GM19240 (cell line): Measurements from ENCODE around the gene REG4.

Source experiments
- DNase-seq: peaks from one replicate; pipeline ENCODE4 v3.0.0; 2011; ENCODE audit warnings: low spot score; ENCODE audit not compliant: insufficient read length

REG4 gene

DNA sequence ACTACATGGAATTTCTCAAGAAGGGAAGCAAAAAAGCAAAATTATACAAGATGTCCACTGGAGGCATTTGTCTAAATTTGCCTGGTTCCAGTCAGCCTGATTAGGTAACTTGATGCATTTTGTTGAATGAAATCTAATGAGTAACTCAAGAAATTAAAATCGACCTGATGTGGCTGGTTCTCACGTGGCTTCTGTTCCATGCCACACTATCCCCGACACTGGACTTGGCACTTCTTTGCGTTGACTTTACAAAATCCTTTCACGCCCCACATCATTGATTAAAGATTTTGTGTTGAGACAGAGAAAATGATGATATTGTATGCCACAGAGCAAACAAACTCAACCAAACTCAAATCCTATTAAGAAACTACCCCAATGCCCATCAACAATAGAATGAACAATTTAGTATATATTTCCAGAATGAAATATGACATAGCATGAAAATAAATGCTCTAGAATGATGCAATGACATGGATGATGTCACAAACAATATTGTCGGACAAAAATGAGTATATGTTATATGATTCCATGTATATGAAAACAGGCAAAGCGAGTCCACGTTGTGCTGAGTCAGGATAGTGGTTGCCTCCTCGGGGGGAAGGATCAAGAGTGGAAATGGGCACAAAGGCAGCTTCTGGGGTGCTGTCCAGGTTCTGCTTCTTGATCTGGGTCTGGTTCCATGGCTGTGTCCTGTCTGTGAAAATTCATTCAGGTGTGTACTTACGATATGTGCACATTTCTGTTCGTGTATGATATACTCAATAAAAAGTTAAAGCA, 29.6 kb downstream of the REG4 start:
- no peak for DNase-seq

DNA sequence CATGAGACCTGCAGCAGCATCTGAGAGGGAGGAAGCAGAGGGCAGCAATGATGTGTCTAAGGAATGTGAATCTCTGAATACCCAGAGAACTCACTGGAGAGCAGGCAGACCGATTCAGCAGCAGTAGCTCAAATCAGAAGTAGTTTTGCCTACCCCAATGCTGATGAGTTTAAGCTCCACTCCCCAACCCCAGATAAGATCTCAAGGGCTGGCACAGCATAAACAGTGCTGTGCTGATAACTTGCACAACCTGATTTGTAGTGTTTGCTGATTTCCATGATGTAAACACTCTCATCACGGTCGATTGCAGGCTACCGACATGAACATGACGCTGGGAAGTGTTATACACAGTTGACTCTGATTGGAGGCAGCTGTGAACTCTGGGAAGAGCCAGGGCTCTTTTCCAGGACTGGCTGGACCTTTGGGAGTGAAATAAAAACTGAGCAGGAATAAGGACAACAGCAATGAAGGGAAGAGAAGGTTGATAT, 31.3 kb downstream of the REG4 start:
- no peak for DNase-seq

DNA sequence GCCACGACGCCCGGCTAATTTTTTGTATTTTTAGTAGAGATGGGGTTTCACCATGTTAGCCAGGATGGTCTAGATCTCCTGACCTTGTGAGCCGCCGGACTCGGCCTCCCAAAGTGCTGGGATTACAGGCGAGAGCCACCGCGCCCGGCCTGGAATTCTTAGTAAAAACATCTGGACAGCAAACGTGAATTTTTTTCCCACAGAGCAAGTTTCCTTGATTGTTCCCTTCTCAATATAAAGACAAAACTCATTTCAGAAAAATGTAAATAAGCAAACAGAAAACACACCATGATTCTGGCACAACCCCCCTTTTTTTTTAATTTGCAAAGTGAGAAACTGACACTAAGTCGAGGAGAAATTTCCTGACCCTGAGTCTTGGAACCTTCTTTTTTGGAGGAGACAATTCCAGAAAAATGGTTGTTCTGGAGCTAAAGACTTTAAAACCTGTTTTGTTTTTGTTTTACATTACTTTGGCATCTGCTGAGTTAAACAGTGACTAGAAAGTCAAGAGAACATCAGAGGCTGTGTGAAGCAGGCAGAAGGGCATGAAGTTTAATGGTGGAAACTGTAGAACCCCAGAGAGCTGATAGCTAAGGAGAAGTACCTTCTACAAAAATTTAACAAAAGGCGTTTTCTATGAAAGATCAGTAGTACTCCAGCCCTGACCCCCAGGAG, 32.2 kb downstream of the REG4 start:
- DNase-seq, result no peak

DNA sequence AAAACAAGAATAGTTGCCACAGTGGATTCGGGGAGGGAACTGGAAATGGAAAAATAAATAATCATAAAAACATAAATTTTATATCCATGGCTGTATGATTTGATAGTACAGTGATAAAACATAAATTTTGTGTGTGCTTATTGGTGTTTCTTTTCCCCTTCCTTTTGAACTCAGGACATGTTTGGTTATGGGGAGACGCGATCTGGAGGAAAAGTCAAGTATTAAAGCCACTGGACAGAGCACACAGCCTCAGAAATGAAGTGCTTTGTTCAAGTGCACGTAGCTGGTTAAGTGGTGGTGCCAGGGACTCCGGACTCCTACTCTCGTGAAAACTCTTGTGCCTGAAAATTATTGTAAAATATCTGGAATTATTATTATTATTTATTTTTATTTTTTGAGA, 32.9 kb downstream of the REG4 start:
- no peak for DNase-seq

- DNase-seq, result no peak
Observed at GRCh38 chr1:119774746-119775490, 36.3 kb downstream of the REG4 start.

- no peak for DNase-seq
Observed at GRCh38 chr1:119773711-119774241, 37.5 kb downstream of the REG4 start.

GRCh38 chr1:119772298-119772697, 39.0 kb downstream of the REG4 start:
- no peak for DNase-seq

GRCh38 chr1:119771770-119772169, 39.5 kb downstream of the REG4 start:
- DNase-seq, result no peak

- DNase-seq, result no peak
Observed at GRCh38 chr1:119771016-119771415, 40.2 kb downstream of the REG4 start.

DNA sequence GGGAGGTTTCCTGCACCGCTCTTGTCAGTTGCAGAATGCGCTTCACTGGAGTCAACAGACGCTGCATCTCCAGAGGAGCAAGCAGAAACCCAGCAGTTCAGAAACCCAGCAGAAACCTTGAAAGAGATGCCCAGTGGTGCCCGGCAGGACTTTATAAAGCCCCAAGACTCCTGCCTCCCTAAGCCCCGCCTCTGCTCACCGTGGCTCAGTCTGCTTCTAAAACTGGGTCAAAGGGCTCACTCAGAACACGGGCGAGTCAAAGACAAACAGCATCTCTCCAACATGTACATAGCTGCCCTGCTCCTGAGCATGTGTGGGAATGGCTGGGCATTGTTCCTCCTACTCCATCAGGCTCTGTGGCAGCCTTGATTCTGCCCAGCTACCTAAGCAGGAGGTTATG, 42.5 kb downstream of the REG4 start, which contains the start of gene HMGCS2:
HMGCS2 (minus strand) TSS at position 128 of the 400 bp plus-strand sequence; CDS start at position 67, 61 bp downstream.
- DNase-seq, result no peak

DNA sequence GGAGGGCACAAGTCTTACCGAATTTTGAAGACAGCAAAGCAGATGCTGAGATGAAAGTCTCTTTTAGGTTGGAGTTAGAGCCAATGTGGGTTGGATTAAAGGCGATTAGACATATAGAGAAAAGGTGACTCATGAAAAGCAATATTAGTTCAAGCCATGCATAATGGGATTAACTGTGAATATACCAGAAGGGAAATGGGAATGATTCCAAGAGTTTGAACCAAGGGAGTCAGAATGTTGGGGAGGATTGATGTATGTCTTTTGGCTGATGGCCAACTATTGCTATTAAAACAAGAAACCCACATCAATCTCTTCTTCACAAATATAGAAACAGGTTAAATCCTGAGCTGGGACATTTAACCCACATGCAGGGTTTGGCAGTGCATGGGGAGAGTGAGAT, 43.8 kb downstream of the REG4 start:
- DNase-seq, result no peak

DNA sequence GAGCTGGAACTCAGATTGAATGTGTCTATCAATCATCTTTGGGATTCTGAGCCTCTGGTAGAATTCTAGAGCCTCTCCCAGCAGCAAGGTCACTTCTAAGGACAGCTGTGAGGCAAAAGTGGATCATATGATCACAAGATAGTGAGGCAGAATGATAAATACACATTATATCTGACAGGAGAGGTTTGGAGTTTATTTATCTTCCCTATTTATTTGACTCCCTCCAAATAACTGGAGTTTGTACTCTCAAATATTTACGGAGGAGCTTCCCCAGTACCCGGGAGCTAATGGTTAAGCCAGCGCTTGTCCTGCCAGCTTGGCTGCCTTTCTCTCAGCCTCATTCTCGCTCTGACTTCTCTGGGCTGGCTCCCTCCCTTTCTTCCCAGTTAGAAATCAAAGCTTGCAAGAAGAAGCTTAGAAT, 44.9 kb downstream of the REG4 start:
- no peak for DNase-seq

DNA sequence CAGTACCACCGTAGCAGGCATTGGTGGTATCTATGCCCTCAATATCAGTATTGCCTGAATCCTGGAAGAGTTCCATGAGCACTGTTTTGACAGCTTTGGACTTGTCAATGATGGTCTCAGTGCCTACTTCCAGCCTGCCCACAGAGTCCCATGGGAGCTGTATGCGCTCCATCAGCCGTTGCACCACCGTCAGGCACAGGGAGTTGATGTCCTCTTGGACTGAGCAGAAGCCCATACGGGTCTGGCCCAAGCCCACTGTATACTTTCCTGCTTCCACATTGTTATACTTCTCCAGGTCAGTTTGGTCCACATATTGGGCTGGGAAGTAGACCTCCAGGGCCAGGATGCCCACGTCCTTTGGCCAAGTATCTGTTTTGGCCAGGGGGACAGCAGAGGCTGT, 47.0 kb downstream of the REG4 start:
- DNase-seq, result no peak

GRCh38 chr1:119762953-119763352, 48.3 kb downstream of the REG4 start:
- no peak for DNase-seq

DNA sequence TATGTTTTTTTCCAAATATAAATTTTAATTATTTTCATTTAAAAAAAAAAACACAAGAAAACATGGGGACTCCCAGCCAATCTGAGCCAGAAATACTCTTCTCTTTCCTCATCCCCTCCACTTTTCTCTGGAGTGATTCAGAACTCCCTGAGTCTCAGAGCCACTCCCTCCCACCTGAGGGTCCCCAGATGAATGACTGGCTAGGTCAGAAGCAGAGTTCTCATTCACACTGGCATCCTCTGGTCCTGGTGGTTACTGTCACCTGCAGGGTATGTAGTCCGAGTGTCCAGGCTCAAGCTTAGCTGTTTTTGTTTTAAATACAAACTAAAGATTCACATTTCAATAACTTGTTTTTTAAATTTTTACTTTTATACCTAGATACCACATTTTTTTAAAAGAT, 48.9 kb downstream of the REG4 start:
- DNase-seq, result no peak

GRCh38 chr1:119758584-119758983, 52.7 kb downstream of the REG4 start:
- DNase-seq, result no peak

DNA sequence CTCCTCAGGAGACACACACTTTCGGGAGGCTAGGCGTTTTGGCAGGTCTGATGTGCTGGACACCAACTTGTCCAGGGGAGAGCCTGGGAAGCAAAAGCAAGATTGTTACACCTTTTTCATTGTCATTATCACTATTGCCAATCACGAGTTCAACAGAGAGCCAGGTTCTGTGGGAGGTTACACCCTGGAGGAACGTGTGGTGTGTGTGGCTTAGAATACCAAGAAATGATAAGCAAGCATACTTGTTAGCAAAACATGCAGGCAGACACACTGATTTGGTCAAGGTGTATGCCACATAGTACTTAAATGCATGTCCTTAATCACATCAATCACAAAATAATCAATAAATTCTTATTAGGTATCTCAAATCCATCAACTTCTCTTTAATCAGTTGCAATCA, 58.7 kb downstream of the REG4 start:
- DNase-seq, result no peak

DNA sequence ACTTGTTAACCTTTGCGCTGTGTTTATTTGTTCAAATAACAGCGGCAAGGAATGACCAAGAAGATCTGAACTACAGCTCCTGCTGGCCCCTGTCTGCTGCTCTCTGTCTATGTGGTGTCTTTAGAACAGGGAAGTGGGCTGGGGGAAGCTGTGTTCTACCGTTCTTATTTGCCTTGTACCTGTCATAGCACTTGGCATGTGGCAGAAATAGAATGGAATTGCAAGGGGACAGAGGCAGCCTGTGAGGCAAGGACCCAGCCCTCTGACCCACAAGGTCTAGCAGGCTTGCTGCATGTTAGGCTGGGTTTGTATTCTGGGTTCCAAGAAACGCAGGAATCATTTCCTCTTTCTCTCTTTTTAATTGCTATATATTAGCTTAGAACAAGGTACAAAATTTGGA, 63.2 kb downstream of the REG4 start:
- DNase-seq, result no peak

GRCh38 chr1:119747451-119747850, 63.8 kb downstream of the REG4 start:
- DNase-seq, result no peak

GRCh38 chr1:119745034-119745433, 66.2 kb downstream of the REG4 start:
- DNase-seq, result no peak

DNA sequence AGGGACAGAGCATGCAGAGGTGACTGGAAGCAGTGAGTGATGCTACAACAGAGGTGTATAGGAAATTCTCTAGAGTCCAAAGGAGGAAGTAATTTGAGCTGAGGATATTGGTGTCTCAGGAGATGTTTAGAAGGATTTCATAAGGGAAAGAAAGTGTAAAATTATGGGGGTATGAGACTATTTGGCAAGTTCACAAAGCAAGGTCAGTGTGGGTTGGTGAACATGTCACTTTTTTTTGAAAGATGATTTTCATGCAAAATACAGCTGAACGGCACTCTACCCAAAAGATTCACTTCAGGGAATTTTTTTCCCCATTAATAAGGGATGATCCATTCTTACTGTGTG, 66.7 kb downstream of the REG4 start:
- DNase-seq, result no peak
